ENCODE data around the gene IMPDH1.

IMPDH1 gene

GRCh38 chr7:128434413-128435326 is 24.9 kb upstream of the IMPDH1 start:
- no peak for DNase-seq

- no peak for DNase-seq
These were observed 22.0 kb upstream of the IMPDH1 start for GRCh38 chr7:128431754-128432153.

- peak in 3 of 4 experiments; percentile 34 to 50 (median 36) for DNase-seq
These were observed 21.4 kb upstream of the IMPDH1 start for GRCh38 chr7:128431221-128431620.

GRCh38 chr7:128430207-128430606 is 20.4 kb upstream of the IMPDH1 start:
- DNase-seq: no peak

GRCh38 chr7:128427289-128427891 is 17.6 kb upstream of the IMPDH1 start:
- peak; percentile 48 to 89 (median 80) for DNase-seq

GRCh38 chr7:128425850-128426249 is 16.1 kb upstream of the IMPDH1 start:
- DNase-seq: peak; percentile 76 to 89 (median 84)

GRCh38 chr7:128424686-128425275 is 15.0 kb upstream of the IMPDH1 start:
- no peak for DNase-seq

GRCh38 chr7:128422842-128423241 is 13.1 kb upstream of the IMPDH1 start:
- DNase-seq: no peak

- DNase-seq: no peak
These were observed 12.3 kb upstream of the IMPDH1 start for GRCh38 chr7:128422037-128422436.

GRCh38 chr7:128421384-128421783 is 11.6 kb upstream of the IMPDH1 start:
- DNase-seq: no peak

- no peak for DNase-seq
These were observed 11.0 kb upstream of the IMPDH1 start for GRCh38 chr7:128420773-128421172.

- DNase-seq: no peak
These were observed 9.5 kb upstream of the IMPDH1 start for GRCh38 chr7:128419257-128419656.

- no peak for DNase-seq
These were observed 7.3 kb upstream of the IMPDH1 start for GRCh38 chr7:128417071-128417470.

GRCh38 chr7:128415217-128415785 is 5.5 kb upstream of the IMPDH1 start:
- DNase-seq: no peak

- DNase-seq: no peak
These were observed 620 bp upstream of the IMPDH1 start for GRCh38 chr7:128410451-128410753.

GRCh38 chr7:128408709-128409595 is 830 bp downstream of the IMPDH1 start:
- peak in 3 of 4 experiments; percentile 10 to 23 (median 23) for DNase-seq

- DNase-seq: peak in 3 of 4 experiments; percentile 20 to 42 (median 37)
These were observed 1.8 kb downstream of the IMPDH1 start for GRCh38 chr7:128407751-128408708.

- DNase-seq: no peak
These were observed 2.6 kb downstream of the IMPDH1 start for GRCh38 chr7:128407233-128407589.

GRCh38 chr7:128406314-128407232 is 3.2 kb downstream of the IMPDH1 start:
- DNase-seq: peak; percentile 47 to 68 (median 58)

All from suppressor macrophage (primary cell).